CD4-positive, alpha-beta T cell treated with Interleukin-1 beta for 1 hour (primary cell): Measurements from ENCODE around the gene BTNL3.
"Not testable (repeated sequence)": the region's sequence is repeated elsewhere in the genome, so short reads cannot be mapped to it uniquely, and the experiment has no call there.

Experiments
- DNase-seq, 2 donors: peaks; one replicate each; pipeline ENCODE4 v3.0.0-alpha.2; 2020 to 2022

BTNL3 gene

DNA sequence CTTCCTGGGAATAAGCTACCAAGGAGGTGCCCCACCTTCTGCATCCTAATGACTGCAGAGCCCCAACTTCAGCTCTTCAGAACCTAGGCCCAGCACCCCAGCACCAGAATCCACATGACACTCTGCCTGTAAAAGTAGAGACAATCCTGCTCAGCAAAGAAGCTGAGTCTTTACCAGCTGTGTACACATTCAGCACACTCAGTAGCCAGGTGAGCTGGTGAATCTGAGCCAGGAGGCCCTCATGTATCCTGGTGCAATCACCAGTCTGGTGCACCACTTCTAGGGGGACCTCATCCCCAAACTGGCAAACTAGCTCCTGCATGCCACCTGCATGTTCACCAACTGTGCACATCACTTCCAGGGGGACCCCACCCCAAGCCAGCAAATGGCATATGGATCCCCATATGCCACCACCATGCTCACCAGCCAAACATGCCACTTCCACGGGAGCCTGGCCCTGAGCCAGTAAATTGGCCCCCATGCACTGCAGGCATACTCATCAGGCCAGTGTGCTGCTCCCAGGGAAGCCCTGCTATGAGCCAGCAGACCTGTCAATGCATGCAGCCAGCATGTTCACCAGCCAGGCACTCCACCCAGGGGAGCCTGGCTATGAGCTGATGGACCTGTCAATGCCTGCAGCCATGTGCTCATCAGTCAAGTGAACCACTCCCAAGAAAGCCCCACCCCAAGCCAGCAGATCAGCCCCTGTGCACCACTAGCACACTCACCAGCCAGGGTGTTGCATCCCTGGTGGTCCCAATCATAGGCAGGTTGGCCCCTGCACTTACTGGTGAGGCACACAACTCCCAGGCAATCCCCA is 35.8 kb downstream of the BTNL3 start:
- no peak for DNase-seq

DNA sequence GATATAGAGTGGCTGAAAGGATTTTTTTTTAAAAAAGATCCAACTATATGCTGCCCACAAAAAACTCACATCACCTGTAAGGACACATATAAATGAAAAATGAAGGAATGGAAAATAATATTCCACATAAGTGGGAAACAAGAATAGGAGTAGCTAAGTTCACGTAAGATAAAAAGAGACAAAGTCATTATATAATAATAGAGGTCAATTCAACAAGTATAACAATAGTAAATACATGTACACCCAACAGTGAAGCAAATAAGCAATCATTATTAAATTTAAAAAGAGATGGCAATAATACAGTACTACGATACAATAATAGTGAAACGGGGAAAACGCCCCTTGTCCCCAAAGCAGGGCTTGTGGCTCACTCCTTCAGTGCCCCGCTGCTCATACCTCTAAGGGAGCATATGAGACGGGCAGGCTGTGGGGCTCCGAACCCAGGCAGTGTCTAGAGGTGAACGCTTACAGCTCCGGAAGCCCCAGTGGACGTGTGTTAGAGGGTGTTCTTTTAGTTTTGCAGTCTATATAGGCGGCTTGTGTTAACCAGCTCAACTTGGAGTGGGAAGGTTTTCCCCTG is 38.9 kb downstream of the BTNL3 start:
- DNase-seq = no peak

DNA sequence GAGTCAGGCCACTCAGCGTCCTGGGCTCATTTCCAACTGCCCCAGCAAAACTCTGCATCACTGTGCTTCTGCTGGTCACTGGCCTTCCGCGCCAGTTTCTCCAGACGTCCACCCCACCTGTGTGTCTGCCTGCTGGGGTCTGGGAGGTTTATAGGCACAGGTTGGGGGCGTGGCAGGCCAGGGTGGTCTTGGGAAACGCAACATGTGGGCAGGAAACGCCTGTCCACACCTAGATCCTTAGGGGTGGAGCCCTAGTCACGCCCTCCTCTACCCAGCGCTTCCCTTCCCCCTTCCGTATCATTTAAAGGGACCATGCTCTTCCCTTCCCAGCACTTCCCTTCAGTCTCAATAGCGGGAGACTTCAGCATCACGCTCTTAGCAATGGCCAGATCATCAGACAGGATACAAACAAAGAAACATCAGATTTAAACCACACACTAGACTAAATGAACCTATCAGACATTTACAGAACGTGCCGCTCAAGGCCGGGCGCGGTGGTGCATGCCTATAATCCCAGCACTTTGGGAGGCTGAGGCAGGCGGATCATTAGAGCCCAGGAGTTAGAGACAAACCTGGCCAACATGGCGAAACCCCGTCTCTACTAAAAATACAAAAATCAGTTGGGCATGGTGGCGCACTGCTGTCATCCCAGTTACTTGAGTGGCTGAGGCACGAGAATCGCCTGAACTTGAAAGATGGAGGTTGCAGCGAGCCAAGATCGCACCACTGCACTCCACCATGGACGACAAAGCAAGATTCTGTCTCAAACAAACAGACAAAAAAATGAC is 39.6 kb downstream of the BTNL3 start:
- no peak for DNase-seq

DNA sequence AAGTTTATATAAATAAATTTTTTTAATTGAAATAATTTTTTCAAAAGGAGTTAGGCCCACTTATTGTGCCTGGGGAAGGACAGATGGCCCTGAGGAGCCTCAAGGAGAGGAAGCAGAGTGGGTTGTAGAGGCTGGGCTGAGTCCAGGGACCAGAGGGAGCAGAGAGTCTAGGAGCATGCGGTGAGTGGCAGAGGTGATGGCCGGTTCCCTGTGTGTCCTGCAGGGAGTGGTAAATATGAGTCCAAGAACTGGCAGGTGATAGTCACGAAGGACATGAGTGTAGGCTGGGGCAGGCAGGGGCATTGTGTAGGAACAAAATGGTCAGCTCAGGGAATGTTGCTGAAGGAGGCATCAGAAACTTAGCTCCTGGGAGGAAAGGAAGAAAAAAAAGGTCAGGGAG is 43.1 kb downstream of the BTNL3 start:
- DNase-seq = no peak

DNA sequence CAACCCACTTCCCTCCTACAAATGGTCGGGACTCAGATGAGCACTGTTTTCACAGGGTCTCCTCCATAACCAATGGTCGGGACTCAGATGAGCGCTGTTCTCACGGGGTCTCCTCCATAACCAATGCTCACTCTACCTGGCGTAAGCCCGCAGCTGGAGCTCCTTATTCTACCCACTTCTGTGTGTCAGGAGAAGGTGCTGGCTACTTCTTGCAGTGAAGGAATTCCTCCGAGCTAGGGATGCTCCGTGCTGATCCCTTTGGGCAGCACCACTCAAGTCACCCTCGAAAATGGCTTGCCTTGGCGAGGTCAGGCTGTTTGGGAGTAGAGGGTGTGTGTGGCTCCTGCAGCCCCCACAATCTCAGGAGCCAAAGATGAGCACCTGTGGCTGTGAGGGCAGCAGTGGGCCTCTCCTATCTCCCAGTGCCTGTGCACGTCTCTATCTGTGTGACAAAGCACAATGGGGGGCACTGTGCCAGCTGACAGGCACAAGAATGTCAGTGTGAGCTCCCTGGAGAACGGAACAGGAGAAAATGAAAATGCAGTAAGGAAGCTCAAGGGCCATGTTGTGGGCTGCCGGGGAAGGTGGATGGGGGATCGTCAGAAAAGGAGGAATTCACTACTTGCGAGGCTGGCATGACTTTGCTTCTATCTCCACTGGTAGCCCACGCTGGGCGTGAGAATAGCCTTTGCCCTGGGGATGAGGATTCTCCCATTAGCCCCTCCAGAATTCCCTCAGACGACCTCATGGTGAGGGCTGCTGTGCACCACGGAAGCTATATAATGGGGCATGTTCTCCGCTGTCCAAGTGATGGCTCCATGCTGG is 47.6 kb downstream of the BTNL3 start:
- DNase-seq = no peak

DNA sequence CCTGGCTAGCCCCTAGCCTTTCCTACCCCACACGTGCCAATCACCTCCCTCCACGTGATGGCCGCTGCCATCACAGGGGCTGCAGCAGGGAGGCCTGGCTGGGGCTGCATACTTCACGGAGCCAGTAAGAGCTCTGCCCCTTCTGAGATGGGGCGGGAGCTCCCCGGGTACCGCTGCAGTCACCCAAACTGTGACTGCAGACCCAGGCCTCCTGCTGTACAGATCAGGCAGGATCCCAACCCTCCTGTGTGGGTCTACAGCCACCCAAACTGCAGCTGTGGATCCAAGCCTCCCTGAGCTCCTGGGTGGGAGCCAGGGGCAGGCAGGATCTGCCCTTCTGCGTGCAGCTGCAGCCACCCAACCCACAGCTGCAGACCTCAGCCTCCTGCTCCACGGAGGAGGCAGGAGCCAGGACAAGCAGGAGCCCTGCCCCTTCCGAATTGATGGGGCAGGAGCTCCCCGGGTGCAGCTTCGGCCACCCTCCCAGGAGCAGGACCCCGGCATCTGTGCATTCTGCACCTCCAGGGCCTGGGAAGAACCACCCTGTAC is 48.2 kb downstream of the BTNL3 start:
- DNase-seq = no peak

DNA sequence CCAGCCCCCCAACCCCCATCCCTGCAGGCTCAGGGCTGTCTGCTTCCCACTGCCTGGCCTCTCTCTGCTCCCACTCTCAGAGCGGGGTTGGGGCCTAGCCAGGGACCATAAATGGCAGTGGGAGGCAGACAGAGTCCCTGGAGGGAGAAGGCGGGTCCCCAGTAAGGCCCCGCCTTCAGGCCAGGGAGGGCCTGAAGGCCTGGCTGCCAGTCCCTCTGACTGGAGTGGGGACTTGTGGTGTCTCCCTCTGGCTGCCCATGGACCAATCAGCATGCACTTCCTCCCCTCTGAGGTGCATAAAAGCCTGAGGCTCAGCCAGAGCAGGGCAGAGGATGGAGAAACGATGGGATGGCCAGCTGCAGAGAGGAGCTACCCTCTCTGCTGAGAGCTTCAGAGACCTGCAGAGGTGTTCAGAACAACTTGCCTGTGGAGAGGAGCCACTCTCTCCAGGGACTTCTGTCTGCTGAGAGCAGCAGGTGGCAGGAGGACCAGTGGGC is 48.8 kb downstream of the BTNL3 start:
- DNase-seq = no peak

DNA sequence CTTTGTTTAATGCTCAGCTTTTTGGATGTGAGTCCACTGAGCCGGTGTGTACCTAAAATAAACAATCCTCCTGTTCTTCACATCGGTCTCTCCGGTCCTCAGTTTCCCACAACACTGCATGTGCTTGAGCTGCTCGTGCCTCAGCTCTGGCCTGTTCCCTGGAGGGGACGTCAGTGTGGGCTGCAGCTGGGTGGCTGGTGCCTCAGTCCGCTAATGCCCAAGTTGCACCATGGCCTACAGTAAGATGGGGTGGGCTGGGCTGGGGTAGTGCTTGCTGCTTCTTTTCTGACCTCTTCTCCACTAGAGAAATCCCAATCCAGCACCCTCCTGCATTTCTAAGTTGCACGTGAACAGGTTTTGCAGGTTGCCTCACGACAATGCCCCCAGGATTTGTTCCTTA is 50.8 kb downstream of the BTNL3 start:
- DNase-seq = no peak

DNA sequence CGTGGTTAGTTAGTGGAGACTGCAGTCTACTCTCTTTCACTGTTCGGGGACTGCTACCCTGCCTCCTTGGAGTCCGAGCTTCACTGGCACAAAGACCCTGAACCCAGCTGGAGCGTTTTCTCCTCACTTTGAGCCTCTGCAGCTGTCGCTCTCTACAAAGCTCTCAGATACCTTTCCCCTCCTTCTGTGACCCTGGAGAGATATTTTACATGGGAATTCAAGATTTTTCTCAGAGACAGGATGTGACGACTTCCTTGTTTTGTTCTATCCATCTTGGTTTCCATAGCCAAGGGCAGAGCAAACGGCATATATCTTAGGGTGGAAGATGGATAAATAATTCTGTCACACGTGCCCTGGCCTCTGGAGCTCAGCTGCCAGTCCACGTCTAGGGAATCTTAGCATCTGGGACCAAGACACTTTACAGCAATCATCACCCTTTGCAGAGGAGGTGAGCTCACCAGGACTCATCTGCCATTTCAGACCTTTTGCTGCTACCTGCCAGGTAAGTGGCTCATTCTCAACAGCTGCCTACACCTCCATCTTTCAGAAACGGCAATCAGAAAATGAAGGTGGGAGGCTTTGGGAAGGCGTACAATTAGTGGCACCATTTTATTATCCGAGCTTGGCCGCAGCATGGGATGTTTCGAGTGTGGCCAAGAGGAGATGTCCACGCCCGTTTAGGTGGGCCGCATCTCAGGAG is 51.4 kb downstream of the BTNL3 start, which contains the start of gene BTNL9:
Gene BTNL9, plus strand, starts transcription at position 336 of the 700 bp plus-strand sequence. CDS start 5,224 bp downstream, outside the sequence.
- no peak for DNase-seq

DNA sequence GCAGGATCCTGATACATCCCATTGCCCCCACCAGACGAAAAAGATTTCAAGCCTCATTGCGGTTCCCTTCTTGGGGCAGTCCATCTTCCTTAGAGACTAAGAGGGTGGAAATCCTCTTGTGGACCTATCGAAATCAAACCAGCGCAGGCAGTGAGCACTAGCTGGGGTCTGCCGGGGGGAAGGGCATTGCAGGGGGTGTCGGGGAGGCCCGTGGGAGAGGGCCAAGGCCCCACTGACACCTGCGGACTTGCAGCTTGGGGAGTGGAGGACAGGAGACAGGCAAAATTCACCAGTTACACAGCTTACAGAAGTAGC is 51.9 kb downstream of the BTNL3 start:
- no peak for DNase-seq

DNA sequence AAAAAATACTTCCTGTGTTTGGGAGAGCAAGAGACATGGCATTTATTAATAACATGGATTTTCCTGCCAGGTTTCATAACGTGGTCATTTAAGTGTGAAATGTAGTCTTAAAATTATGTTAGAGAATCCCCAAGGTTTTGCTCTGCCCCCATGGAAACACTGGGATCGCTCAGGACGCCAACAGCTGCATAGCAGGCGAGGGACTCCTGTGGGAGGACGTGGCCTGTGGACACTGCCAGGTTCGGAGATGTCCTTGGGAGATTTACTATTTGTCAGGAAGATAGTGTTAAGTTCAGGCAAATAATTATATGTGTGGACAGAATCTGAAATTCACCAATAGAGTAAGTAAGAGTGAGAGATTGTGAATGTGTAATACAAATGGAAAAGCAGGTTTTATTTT is 52.4 kb downstream of the BTNL3 start:
- no peak for DNase-seq

DNA sequence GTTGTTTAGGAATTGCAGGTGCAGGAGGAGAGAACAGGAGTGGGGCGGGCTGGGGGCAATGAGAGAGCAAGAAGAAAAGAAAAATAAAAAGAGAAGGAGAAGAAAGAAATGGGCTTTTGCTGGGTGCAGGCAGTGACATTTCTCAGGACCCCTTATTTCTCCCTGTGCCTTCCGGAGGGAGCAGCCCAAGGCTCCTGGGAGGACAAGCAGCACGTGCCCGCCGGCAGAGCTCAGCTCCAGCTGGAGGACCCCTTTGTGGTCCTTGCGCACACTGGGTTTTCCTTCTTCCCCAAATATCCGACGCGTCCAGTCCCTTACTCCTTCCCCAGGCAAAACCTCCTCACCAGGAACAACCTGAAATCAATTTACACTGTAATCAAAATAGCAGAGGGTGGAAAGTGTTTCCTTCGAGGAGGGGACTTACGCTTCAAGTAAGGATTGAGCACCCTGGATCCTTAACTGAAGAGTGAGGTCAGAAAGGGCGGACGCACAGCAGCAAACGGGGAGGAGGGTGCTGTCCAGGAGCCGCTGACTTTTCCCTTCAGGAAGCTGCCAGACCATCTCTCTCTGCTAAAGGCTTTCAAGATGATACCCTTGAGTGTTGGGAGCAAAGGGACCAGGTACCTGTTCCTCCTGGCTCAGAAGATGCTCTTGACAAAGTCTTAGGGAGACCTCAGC is 53.5 kb downstream of the BTNL3 start:
- no peak for DNase-seq

DNA sequence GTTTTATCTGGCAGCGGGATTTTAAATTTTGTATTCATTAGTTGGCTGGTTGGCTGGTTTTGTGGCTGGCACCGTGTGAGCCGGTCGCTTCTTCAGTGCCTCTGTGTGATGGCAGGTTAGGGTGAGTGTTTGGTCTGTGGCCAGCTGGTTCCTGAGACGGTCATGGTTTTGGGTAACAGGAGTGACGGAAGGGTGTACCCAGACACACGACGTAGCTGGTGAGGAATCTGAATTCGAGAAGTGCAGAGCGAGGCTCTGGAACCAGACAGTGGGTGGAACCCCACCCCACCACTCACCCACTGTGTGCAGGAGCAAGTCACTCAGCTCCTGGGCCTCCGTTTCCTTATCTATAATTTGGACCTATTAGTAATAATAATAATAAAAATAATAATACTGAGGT is 54.1 kb downstream of the BTNL3 start:
- no peak for DNase-seq

DNA sequence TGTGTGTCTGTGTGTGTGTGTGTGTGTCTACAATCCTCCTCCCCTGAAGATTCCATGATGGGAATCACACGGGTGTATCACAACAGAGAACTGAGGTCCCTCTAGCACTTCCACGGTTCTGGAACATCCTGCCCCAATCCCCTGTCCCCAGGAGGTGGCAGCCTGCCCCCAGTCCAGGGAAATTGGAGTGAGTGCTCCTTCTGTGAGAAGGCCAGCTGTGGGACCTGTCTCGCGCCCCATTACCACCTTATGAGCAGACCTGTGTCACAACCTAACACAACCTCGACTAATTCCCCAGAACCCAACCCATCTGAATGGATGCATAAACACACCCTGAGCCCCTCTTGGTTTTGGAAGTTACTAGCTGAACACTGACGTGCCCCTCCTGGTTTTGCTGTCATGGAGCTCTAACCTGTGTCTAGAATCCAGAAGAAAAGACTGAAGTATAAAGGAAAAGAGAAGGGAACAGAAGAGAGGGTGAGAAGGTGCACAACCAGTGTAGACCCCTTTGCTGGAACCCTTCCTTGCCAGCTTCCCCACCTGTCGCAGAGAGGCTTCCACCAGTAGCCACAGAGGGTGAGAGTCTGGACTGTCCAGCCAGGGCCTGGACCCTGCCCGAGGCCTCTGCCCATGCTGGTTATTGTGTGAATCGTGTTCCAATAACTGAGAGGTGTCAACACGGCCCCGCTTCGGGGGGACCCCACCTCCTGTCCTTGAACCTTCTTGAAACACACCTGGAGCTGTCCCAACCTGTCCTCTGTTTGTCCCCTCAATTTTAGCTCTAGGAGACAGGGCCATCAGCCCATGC is 54.8 kb downstream of the BTNL3 start:
- no peak for DNase-seq

DNA sequence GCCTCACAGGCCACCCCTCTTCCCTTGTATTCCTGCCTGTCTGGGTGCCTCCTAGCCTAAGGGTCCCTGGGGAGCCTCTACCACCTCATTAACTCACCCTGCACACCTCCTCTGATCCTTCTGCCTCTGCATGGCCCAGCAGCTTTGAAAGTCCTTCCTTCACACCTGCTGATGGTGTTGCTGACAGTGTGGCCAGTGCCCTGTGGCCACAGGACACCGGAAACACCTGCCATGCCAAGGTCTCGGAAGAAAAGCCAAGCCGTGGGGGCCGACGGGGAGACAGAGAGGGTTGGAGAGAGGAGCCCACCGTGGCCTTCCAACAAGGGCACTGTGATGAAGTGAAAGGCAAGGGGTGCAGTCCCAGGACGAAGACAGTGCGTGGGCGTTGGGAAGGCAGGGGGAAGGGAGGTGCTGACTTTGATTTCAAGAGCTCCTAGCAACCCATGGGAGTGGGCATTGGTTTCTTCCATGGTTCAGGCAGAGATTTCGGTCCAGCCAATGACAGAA is 55.5 kb downstream of the BTNL3 start:
- no peak for DNase-seq

DNA sequence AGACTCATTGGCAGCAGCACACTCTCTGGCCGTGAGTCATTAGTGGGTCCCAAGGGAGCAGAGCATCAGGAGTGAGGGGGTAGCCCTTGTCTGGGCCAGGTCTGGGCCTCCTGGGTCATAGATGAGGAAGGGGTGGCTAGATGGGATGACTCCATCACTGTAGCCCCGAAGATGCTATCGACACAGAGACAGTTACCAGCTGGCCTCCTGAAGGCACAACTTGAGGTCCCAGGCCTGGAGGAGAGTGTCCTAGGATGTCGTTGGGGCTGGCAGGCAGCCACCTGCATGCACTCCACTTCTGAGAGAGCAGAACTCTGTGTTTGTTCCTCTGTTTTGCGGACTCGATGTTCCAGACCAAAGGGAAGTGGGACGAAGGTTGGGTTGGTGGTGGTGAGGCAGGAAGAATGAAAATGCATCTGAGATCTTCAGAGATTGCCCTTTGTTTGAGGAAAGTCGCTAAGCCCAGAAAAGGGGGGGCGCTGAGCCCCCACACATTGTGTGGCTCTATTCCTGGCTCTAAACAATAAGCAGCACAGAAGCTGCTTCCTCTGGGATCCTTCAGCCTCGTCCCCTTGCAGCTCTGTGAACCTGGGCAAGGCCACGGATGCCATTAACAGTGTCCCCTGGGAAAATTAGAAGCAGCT is 56.1 kb downstream of the BTNL3 start:
- DNase-seq = no peak

DNA sequence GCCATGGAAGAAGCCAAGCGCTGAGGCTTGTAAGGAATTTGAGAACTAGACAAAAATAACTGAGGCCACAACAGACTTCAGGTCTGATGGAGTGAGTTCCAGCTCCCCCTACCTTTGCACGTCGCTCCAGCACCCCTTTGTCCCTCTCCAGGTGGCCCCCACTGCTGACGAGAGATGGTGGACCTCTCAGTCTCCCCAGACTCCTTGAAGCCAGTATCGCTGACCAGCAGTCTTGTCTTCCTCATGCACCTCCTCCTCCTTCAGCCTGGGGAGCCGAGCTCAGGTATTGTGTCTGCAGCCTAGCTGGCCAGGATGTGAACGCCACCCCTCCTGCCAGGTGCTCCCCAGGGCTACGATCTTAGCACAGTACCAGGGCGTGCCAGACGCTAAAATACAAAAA is 56.7 kb downstream of the BTNL3 start:
- DNase-seq = no peak

DNA sequence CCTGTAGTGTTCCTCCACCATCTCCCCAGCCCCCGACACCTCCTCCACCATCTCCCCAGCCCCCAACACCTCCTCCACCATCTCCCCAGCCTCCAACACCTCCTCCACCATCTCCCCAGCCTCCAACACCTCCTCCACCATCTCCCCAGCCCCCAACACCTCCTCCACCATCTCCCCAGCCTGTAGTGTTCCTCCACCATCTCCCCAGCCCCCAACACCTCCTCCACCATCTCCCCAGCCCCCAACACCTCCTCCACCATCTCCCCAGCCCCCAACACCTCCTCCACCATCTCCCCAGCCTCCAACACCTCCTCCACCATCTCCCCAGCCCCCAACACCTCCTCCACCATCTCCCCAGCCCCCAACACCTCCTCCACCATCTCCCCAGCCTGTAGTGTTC is 57.2 kb downstream of the BTNL3 start:
- not testable (repeated sequence) for DNase-seq

DNA sequence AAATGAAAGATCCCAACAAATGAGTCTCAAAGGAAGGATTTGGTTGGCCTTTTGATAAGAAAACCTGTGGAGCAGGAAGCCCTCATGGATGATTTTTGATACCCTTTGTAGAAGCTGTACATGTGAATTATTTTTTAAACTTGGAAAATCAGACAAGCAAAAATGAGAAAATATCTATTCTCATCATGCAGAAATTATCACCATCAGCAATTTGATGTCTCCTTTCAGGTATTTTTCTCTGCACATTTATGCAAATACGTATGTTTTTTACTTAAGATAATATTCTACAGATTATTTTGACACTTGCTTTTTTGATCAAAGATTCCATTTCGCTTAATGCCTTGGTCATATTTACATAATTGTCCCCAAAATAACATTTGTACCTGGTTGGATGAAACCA is 58.6 kb downstream of the BTNL3 start:
- DNase-seq = no peak

DNA sequence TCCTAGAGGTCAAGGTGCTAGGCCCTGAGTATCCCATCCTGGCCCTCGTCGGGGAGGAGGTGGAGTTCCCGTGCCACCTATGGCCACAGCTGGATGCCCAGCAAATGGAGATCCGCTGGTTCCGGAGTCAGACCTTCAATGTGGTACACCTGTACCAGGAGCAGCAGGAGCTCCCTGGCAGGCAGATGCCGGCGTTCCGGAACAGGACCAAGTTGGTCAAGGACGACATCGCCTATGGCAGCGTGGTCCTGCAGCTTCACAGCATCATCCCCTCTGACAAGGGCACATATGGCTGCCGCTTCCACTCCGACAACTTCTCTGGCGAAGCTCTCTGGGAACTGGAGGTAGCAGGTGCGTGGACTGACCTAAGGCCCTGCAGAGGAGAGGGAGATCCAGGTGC is 59.3 kb downstream of the BTNL3 start:
- no peak for DNase-seq
